Heart right ventricle (tissue), 16 donors: ENCODE measurements around the gene EMC10. TPM values are rescaled to one million over a fixed set of nuclear protein-coding genes. Genes with fewer than 3 reads are reported as not detected.
"Not testable (repeated sequence)": the region's sequence is repeated elsewhere in the genome, so short reads cannot be mapped to it uniquely, and the experiment has no call there.

Source experiments
- ATAC-seq, 8 donors: fragments of 200-7000 bp; cut with Tn5 transposase; one replicate each; pipeline ENCODE4 v1.9.1; 2020; ENCODE audit warnings: mild to moderate bottlenecking in 8 of 8, moderate library complexity in 8 of 8, moderate number of reproducible peaks in 1 of 8
- DNase-seq, 2 donors: peaks; one replicate each; pipeline ENCODE4 v3.0.0-alpha.2; 2020
- H3K27ac ChIP-seq, 10 donors: fragments of 200-600 bp; sonication (generic) in 2 of 10; one replicate each; pipeline versions ENCODE4 v1.5.0 to v1.8.0; 2020 to 2022; ENCODE audit warnings: mild to moderate bottlenecking in 3 of 10
- H3K27me3 ChIP-seq, 7 donors: fragments of 200-600 bp; one replicate each; pipeline ENCODE4 v1.8.0; 2021 to 2022; ENCODE audit warnings: mild to moderate bottlenecking in 2 of 7
- H3K36me3 ChIP-seq, 9 donors: fragments of 200-600 bp; sonication (generic) in 1 of 9; one replicate each; pipeline versions ENCODE4 v1.5.0 to v1.8.0; 2020 to 2022; ENCODE audit warnings: mild to moderate bottlenecking in 2 of 9
- H3K4me1 ChIP-seq, 9 donors: fragments of 200-600 bp; sonication (generic) in 1 of 9; one replicate each; pipeline versions ENCODE4 v1.5.0 to v1.8.0; 2020 to 2022; ENCODE audit warnings: mild to moderate bottlenecking in 4 of 9
- H3K4me3 ChIP-seq, 10 donors: fragments of 200-600 bp; sonication (generic) in 2 of 10; one replicate each; pipeline versions ENCODE4 v1.5.0 to v1.8.0; 2020 to 2022; ENCODE audit warnings: mild to moderate bottlenecking in 7 of 10, moderate library complexity in 2 of 10
- H3K9me3 ChIP-seq, 11 donors: fragments of 200-600 bp in 10 of 11; sonication (generic) in 2 of 11; one replicate each; pipeline versions ENCODE4 v1.5.0 to v1.8.0; 2013 to 2022; ENCODE audit warnings: mild to moderate bottlenecking in 2 of 11, control low read depth in 1 of 11, moderate library complexity in 1 of 11
- CTCF ChIP-seq, 9 donors: fragments of 200-600 bp; sonication (generic) in 2 of 9; IDR thresholded peaks; one replicate each; pipeline versions ENCODE4 v1.5.0 to v1.8.0; 2021 to 2022; ENCODE audit warnings: antibody characterized with exemption in 9 of 9, mild to moderate bottlenecking in 5 of 9, moderate library complexity in 1 of 9
- WGBS, 2 donors: extraction: QIAGEN DNeasy Blood & Tissue Kit; methylation state at CpG; one replicate each; pipeline ENCODE4 v1.1.7; 2013; ENCODE audit warnings: inconsistent platforms in 1 of 2; 5-methylcytosine and 5-hydroxymethylcytosine counted together
- intact Hi-C, 10 donors: fragments of 100-400 bp; cut with DNase I; formaldehyde crosslinking; loops; one replicate each; pipeline versions ENCODE4 v1.11.1 to v1.14.2; 2022
- polyA plus RNA-seq, 2 donors: library from polyadenylated mRNA; stranded (reverse); fragments of 200-250 nt; gene quantifications; one replicate each; pipeline ENCODE4 v1.2.3, GENCODE V29; 2013
- total RNA-seq, 10 donors: library from RNA; stranded (reverse); fragmentation: NEBNext Ultra II Directional in 3 of 10; extraction: Animal tissue kit (Norgen Biotek cat#: 25700) in 3 of 10; gene quantifications; one replicate each; pipeline versions ENCODE4 v1.2.1 to v1.2.4, GENCODE V29; 2021 to 2023
- donor health status: Arrhythmogenic right ventricular cardiomyopathy.
- donor health status: ischemic (EF 13 %, LVEDD 7.1; RV severe dilation, severe dysfunction).
- donor health status: healthy with polysubstance abuse.
- donor health status: DM: no; HTN: yes; CAD: no.
- donor health status: DM: no; HTN: no; CAD: no.
- donor health status: ischemic (EF 25% LVEDD 6.9; RV normal size, moderate dysfunction).
- donor health status: ischemic (EF 25% LVEDD 5.7; RV mildly dilated, moderate dysfunction).
- donor health status: healthy.
- donor health status: DM: yes; HTN: yes; CAD: no.
- donor health status: Ischemic cardiomyopathy.
- donor health status: ischemic (EF 35%, LVEDD 5.7; RV mildly dilated, moderate dysfunction).
- donor health status: nonischemic (EF 11% LVEDD 7.7; RV severe dilation, severe dysfunction).
- donor health status: DM: yes; HTN: yes; CAD: no.
- donor health status: PGD.
- donor health status: ischemic (EF 29% LVEDD 5.4; RV normal size, mild dysfunction).
- donor health status: nonischemic (EF 23%, LVEDD 6.1; RV moderate dilation, normal function).

The EMC10 gene
- total and polyA plus RNA-seq, 12 donors, result 73.6 to 152 (median 89.1) TPM

GRCh38 chr19:50435627-50436026 is 40.7 kb upstream of the EMC10 start:
- Histone ChIP-seq H3K27me3 (peaks cover 0 to 36% (median 11%) of the 10 kb centered on the region in 7 donors), H3K4me1 (peaks cover 0 to 22% (median 15%) of the 10 kb centered on the region in 9 donors), H3K4me3 (no peak overlapping the region), H3K27ac (no peak overlapping the region), H3K9me3 (no peaks in the 10 kb centered on the region), H3K36me3 (no peaks in the 10 kb centered on the region)
- 71 to 74% methylated on average over 12 of the region's 12 CpGs for WGBS, 2 donors
- DNase-seq, result no peak
- no peak for TF ChIP-seq CTCF (IDR thresholded peaks at IDR 0.05)
- no peak for ATAC-seq
- intact Hi-C loops, result no loop called here

- Histone ChIP-seq H3K27me3 (peaks cover 0 to 17% (median 1%) of the 10 kb centered on the region in 7 donors), H3K36me3 (no peaks in the 10 kb centered on the region), H3K4me3 (no peak overlapping the region), H3K9me3 (no peaks in the 10 kb centered on the region), H3K27ac (no peak overlapping the region), H3K4me1 (peaks cover 0 to under 1% (median 0%) of the 10 kb centered on the region in 9 donors)
- intact Hi-C loops, result no loop called here
- ATAC-seq, result no peak
- WGBS, 2 donors, result 88 to 94% methylated on average over 5 of the region's 5 CpGs
- no peak for TF ChIP-seq CTCF (IDR thresholded peaks at IDR 0.05)
- DNase-seq, result no peak
These were observed 38.4 kb upstream of the EMC10 start for GRCh38 chr19:50437862-50438449.

GRCh38 chr19:50439130-50439529 is 37.2 kb upstream of the EMC10 start:
- WGBS, 2 donors, result 60 to 64% methylated on average over 2 of the region's 2 CpGs
- H3K4me1 ChIP-seq, H3K27ac ChIP-seq, H3K4me3 ChIP-seq, H3K36me3 ChIP-seq, H3K9me3 ChIP-seq, H3K27me3 ChIP-seq, DNase-seq, intact Hi-C loops, ATAC-seq: not testable (repeated sequence)

GRCh38 chr19:50444059-50444458 is 32.2 kb upstream of the EMC10 start:
- ATAC-seq (no peak), DNase-seq (no peak)
- H3K9me3 ChIP-seq, result peaks cover 0 to 5% (median 0%) of the 10 kb centered on the region in 11 donors
- WGBS, 2 donors, result 74 to 77% methylated on average over 1 of the region's 1 CpG
- no peaks in the 10 kb centered on the region for H3K36me3 ChIP-seq
- H3K27me3 ChIP-seq, result peaks cover 0 to 5% (median 0%) of the 10 kb centered on the region in 7 donors
- no peak overlapping the region for H3K27ac ChIP-seq
- H3K4me3 ChIP-seq, result no peak overlapping the region
- no peak for TF ChIP-seq CTCF (IDR thresholded peaks at IDR 0.05)
- intact Hi-C loops, result no loop called here
- H3K4me1 ChIP-seq, result no peaks in the 10 kb centered on the region

GRCh38 chr19:50447053-50447452 is 29.3 kb upstream of the EMC10 start:
- H3K36me3 ChIP-seq, result no peaks in the 10 kb centered on the region
- no peak overlapping the region for H3K4me3 ChIP-seq
- 82 to 84% methylated on average over 5 of the region's 5 CpGs for WGBS, 2 donors
- no peaks in the 10 kb centered on the region for H3K4me1 ChIP-seq
- no peak overlapping the region for H3K27ac ChIP-seq
- intact Hi-C loops, result no loop called here
- TF ChIP-seq CTCF (IDR thresholded peaks at IDR 0.05), result no peak
- H3K27me3 ChIP-seq, result peaks cover 0 to 19% (median 9%) of the 10 kb centered on the region in 7 donors
- ATAC-seq (no peak), DNase-seq (no peak)
- H3K9me3 ChIP-seq, result peaks cover 0 to 5% (median 0%) of the 10 kb centered on the region in 11 donors
